IMR-90 (cell line): ENCODE data around the gene MCTP1. TPM values are rescaled to one million over a fixed set of nuclear protein-coding genes. Genes with fewer than 3 reads are reported as not detected.

Source experiments
- ATAC-seq: fragments of 200-7000 bp; cut with Tn5 transposase; 2 replicates; pipeline ENCODE4 v1.9.1; 2020; ENCODE audit warnings: low read depth, mild to moderate bottlenecking, moderate library complexity
- BruUV-seq: library from RNA; stranded (reverse); fragments of 400-500 nt; replicated peaks from 2 replicates; lab custom pipeline; 2021; lab: Mats Ljungman, UMichigan
- CTCF ChIA-PET: fragments of 300-600 bp; formaldehyde crosslinking; extraction: SDS; loops from one replicate; lab custom pipeline; 2021; ENCODE audit warnings: antibody characterized with exemption; lab: Yijun Ruan, JAX
- POLR2A ChIA-PET: fragments of 300-600 bp; sonication (Branson Sonifier 250); formaldehyde crosslinking; loops from one replicate; lab custom pipeline; 2022; ENCODE audit warnings: antibody characterized with exemption; ENCODE audit not compliant: unreplicated experiment; lab: Charles Lee
- DNase-seq: peaks from one replicate; pipeline ENCODE4 v3.0.0; 2013
- H2AFZ ChIP-seq: replicated peaks from 2 replicates; pipeline ENCODE3; 2013; ENCODE audit warnings: low read length, mild to moderate bottlenecking; ENCODE audit not compliant: poor library complexity
- H2AK5ac ChIP-seq: 2 replicates; pipeline ENCODE4 v1.6.1; 2013; ENCODE audit warnings: low read depth, low read length, inconsistent platforms
- H2AK9ac ChIP-seq: replicated peaks from 2 replicates; pipeline ENCODE3; 2013; ENCODE audit warnings: mild to moderate bottlenecking, low read depth, low read length, moderate library complexity; ENCODE audit not compliant: poor library complexity
- H2BK120ac ChIP-seq: 2 replicates; pipeline ENCODE4 v1.6.1; 2013; ENCODE audit warnings: low read depth, low read length, inconsistent platforms
- H2BK15ac ChIP-seq: 3 replicates; pipeline ENCODE4 v1.6.1; 2013; ENCODE audit warnings: low read depth, low read length, inconsistent platforms
- H2BK20ac ChIP-seq: 2 replicates; pipeline ENCODE4 v1.6.1; 2013; ENCODE audit warnings: low read depth, mild to moderate bottlenecking, inconsistent platforms, low read length, moderate library complexity
- H2BK5ac ChIP-seq: 2 replicates; pipeline ENCODE4 v1.6.1; 2013; ENCODE audit warnings: mild to moderate bottlenecking, low read depth, low read length, inconsistent platforms; ENCODE audit not compliant: poor library complexity, severe bottlenecking
- H3K14ac ChIP-seq: replicated peaks from 2 replicates; pipeline ENCODE4 v1.6.1; 2013; ENCODE audit warnings: low read depth, low read length, inconsistent platforms
- H3K18ac ChIP-seq: 2 replicates; pipeline ENCODE4 v1.6.1; 2013; ENCODE audit warnings: low read depth, low read length, control low read depth
- H3K23ac ChIP-seq: 2 replicates; pipeline ENCODE4 v1.6.1; 2013; ENCODE audit warnings: low read depth, low read length, inconsistent platforms
- H3K27ac ChIP-seq: 2 replicates; pipeline ENCODE4 v1.5.1; 2013; ENCODE audit warnings: mild to moderate bottlenecking, control low read depth, low read length; ENCODE audit not compliant: insufficient read depth
- H3K27me3 ChIP-seq: 2 replicates; pipeline ENCODE4 v1.6.1; 2013; ENCODE audit warnings: low read length; ENCODE audit not compliant: control insufficient read depth, insufficient read depth
- H3K36me3 ChIP-seq: 2 replicates; pipeline ENCODE4 v1.6.1; 2013; ENCODE audit warnings: low read length, mixed read lengths; ENCODE audit not compliant: control insufficient read depth, insufficient read depth
- H3K4ac ChIP-seq: 2 replicates; pipeline ENCODE4 v1.6.1; 2013; ENCODE audit warnings: low read depth, low read length, inconsistent platforms
- H3K4me1 ChIP-seq: 2 replicates; pipeline ENCODE4 v1.6.1; 2013; ENCODE audit warnings: low read length, mixed read lengths; ENCODE audit not compliant: control insufficient read depth, insufficient read depth
- H3K4me2 ChIP-seq: 2 replicates; pipeline ENCODE4 v1.6.1; 2013; ENCODE audit warnings: low read depth, mild to moderate bottlenecking, control low read depth, low read length, moderate library complexity
- H3K4me3 ChIP-seq: 2 replicates; pipeline ENCODE4 v1.5.1; 2013; ENCODE audit warnings: low read depth, mild to moderate bottlenecking, control low read depth, low read length, moderate library complexity; ENCODE audit not compliant: insufficient read depth
- H3K56ac ChIP-seq: 2 replicates; pipeline ENCODE4 v1.6.1; 2013; ENCODE audit warnings: low read length, inconsistent platforms; ENCODE audit not compliant: insufficient read depth; ENCODE audit errors: extremely low read depth
- H3K79me1 ChIP-seq, 2 experiments: 2 replicates each; pipeline ENCODE4 v1.6.1; 2013; ENCODE audit warnings: low read length in 2 of 2, inconsistent platforms in 1 of 2, low read depth in 1 of 2
- H3K9ac ChIP-seq: 2 replicates; pipeline ENCODE4 v1.6.1; 2013; ENCODE audit warnings: low read depth, low read length, control low read depth
- H3K9me1 ChIP-seq: 2 replicates; pipeline ENCODE4 v1.6.1; 2013; ENCODE audit warnings: low read length, inconsistent platforms; ENCODE audit not compliant: insufficient read depth
- H3K9me3 ChIP-seq: 2 replicates; pipeline ENCODE4 v1.6.1; 2013; ENCODE audit warnings: low read length; ENCODE audit not compliant: control insufficient read depth, insufficient read depth
- H4K20me1 ChIP-seq: 2 replicates; pipeline ENCODE4 v1.6.1; 2013; ENCODE audit warnings: low read length, inconsistent platforms; ENCODE audit not compliant: insufficient read depth
- H4K5ac ChIP-seq: 2 replicates; pipeline ENCODE4 v1.6.1; 2013; ENCODE audit warnings: mild to moderate bottlenecking, low read depth, low read length, control low read depth
- H4K8ac ChIP-seq, 2 experiments: 2 replicates each; pipeline ENCODE4 v1.6.1; 2013; ENCODE audit warnings: low read depth in 2 of 2, low read length in 2 of 2, control low read depth in 1 of 2, inconsistent platforms in 1 of 2
- H4K91ac ChIP-seq: 2 replicates; pipeline ENCODE4 v1.6.1; 2013; ENCODE audit warnings: low read depth, low read length, inconsistent platforms; ENCODE audit not compliant: insufficient read depth
- BHLHE40 ChIP-seq: fragments of 150-350 bp; IDR thresholded peaks from 2 replicates; pipeline ENCODE4 v1.6.1; 2016; ENCODE audit warnings: mild to moderate bottlenecking, low read depth, low read length
- CHD1 ChIP-seq: IDR thresholded peaks from 2 replicates; pipeline ENCODE4 v1.6.1; 2012; ENCODE audit warnings: low read depth, low read length, improper control_type of control experiment
- FOS ChIP-seq: fragments of 150-350 bp; IDR thresholded peaks from 2 replicates; pipeline ENCODE4 v1.6.1; 2016; ENCODE audit warnings: low read depth, low read length
- MAZ ChIP-seq: IDR thresholded peaks from 2 replicates; pipeline ENCODE4 v1.6.1; 2012; ENCODE audit warnings: low read depth, mild to moderate bottlenecking, low read length, improper control_type of control experiment, moderate library complexity, borderline replicate concordance
- MXI1 ChIP-seq: IDR thresholded peaks from 2 replicates; pipeline ENCODE4 v1.6.1; 2012; ENCODE audit warnings: low read depth, mild to moderate bottlenecking, low read length, moderate library complexity, borderline replicate concordance
- NFE2L2 ChIP-seq: fragments of 150-350 bp; IDR thresholded peaks from 2 replicates; pipeline ENCODE4 v1.6.1; 2016; ENCODE audit warnings: low read depth, mild to moderate bottlenecking, low read length
- POLR2A ChIP-seq: IDR thresholded peaks from 2 replicates; pipeline ENCODE4 v1.6.1; 2012; ENCODE audit warnings: mild to moderate bottlenecking, low read depth, low read length
- RAD21 ChIP-seq: IDR thresholded peaks from 2 replicates; pipeline ENCODE4 v1.6.1; 2012; ENCODE audit warnings: low read length, improper control_type of control experiment
- RCOR1 ChIP-seq: IDR thresholded peaks from 2 replicates; pipeline ENCODE4 v1.6.1; 2012; ENCODE audit warnings: mild to moderate bottlenecking, low read length, improper control_type of control experiment; ENCODE audit not compliant: insufficient replicate concordance
- RFX5 ChIP-seq: IDR thresholded peaks from 2 replicates; pipeline ENCODE4 v1.8.0; 2012; ENCODE audit warnings: low read depth, mild to moderate bottlenecking, low read length, moderate library complexity
- SMC3 ChIP-seq: fragments of 150-350 bp; IDR thresholded peaks from 2 replicates; pipeline ENCODE4 v1.6.1; 2016; ENCODE audit warnings: low read depth, mild to moderate bottlenecking, antibody characterized with exemption, low read length, moderate library complexity
- USF2 ChIP-seq: fragments of 150-350 bp; IDR thresholded peaks from 2 replicates; pipeline ENCODE4 v1.6.1; 2017; ENCODE audit warnings: mild to moderate bottlenecking, antibody characterized with exemption, low read length, low read depth
- whole genome bisulfite sequencing, 2 experiments: methylation state at CpG; one replicate each; pipeline versions ENCODE4 v1.1.5 to v1.1.7; 2013; ENCODE audit warnings: missing lambda C conversion rate in 2 of 2; ENCODE audit not compliant: insufficient read length in 1 of 2; ENCODE audit errors: extremely low coverage in 2 of 2; 5-methylcytosine and 5-hydroxymethylcytosine counted together
- dilution Hi-C: fragments of 300-500 bp; cut with HindIII; formaldehyde crosslinking; loops from one replicate; pipeline ENCODE4 v1.14.3; 2018; ENCODE audit warnings: low sequenced_read_pairs; ENCODE audit not compliant: unreplicated experiment
- in situ Hi-C: fragments of 300-500 bp; cut with MboI; formaldehyde crosslinking; loops from 3 replicates; pipeline ENCODE4 v1.14.3; 2019; ENCODE audit warnings: low sequenced_read_pairs, inconsistent platforms, mixed read lengths
- intact Hi-C: fragments of 100-400 bp; cut with micrococcal nuclease; formaldehyde crosslinking; loops from 2 replicates; pipeline ENCODE4 v1.10.0; 2022
- polyA plus RNA-seq, 3 experiments: library from polyadenylated mRNA; depleted of rRNA; stranded (reverse); fragments of >200 nt; gene quantifications; 2 replicates each; pipeline ENCODE4 v1.2.3, GENCODE V29; 2012; ENCODE audit warnings: low replicate concordance in 1 of 3
- total RNA-seq: library from RNA; depleted of rRNA; stranded (reverse); fragments of >200 nt; gene quantifications from 2 replicates; pipeline ENCODE4 v1.2.3, GENCODE V29; 2012

Gene MCTP1
- total and polyA plus RNA-seq, 2 of the 4 experiments (the other 2 are of a cell fraction), result 0.21 TPM; not detected in 1

GRCh38 chr5:95044096-95044495 is 240.8 kb downstream of the MCTP1 start:
- no peak overlapping the region for H2BK120ac ChIP-seq
- H3K4me3 ChIP-seq, result no peak overlapping the region
- no peak overlapping the region for H3K14ac ChIP-seq
- H3K9me1 ChIP-seq, result no peaks in the 10 kb centered on the region
- ChIA-PET CTCF (interaction anchor here (0.8 kb wide), 1 partner anchor 14 kb away, joined by 3 read pairs; no protein-coding TSS in a partner anchor), POLR2A (no interaction called here)
- dilution Hi-C loops, result no loop called here
- no peak overlapping the region for H2BK15ac ChIP-seq
- H2AFZ ChIP-seq, result no peak overlapping the region
- no peak overlapping the region for H3K18ac ChIP-seq
- no peak overlapping the region for H2AK5ac ChIP-seq
- H3K4ac ChIP-seq, result no peak overlapping the region
- no peak overlapping the region for H3K56ac ChIP-seq
- no peak overlapping the region for H4K8ac ChIP-seq
- H3K27ac ChIP-seq, result no peak overlapping the region
- no peaks in the 10 kb centered on the region for H4K20me1 ChIP-seq
- no peak overlapping the region for H2BK20ac ChIP-seq
- no peak overlapping the region for H2BK5ac ChIP-seq
- WGBS, 2 experiments, result no CpG with 5 or more reads among the region's 2 CpGs
- no peak overlapping the region for H4K91ac ChIP-seq
- no peak overlapping the region for H3K23ac ChIP-seq
- H3K9me3 ChIP-seq, result no peaks in the 10 kb centered on the region
- no peaks in the 10 kb centered on the region for H3K4me1 ChIP-seq
- DNase-seq (no peak), ATAC-seq (no peak)
- no peaks in the 10 kb centered on the region for H3K27me3 ChIP-seq
- H3K36me3 ChIP-seq, result no peaks in the 10 kb centered on the region
- BruUV-seq, result no TSS peak
- no peak for TF ChIP-seq SMC3
- no peak for TF ChIP-seq RCOR1
- no peak for TF ChIP-seq RFX5
- TF ChIP-seq CHD1, result no peak
- no peak for TF ChIP-seq USF2
- no peak for TF ChIP-seq MXI1
- no peak for TF ChIP-seq BHLHE40
- no peak for TF ChIP-seq NFE2L2
- TF ChIP-seq FOS, result no peak
- TF ChIP-seq MAZ, result no peak
- no peak for TF ChIP-seq POLR2A
- no peak for TF ChIP-seq RAD21
- no peak overlapping the region for H4K5ac ChIP-seq
- intact Hi-C loops, result no loop called here
- no peak overlapping the region for H3K4me2 ChIP-seq
- in situ Hi-C loops, result no loop called here
- no peak overlapping the region for H2AK9ac ChIP-seq
- no peak overlapping the region for H3K9ac ChIP-seq
- no peaks in the 10 kb centered on the region for H3K79me1 ChIP-seq
